Neural progenitor cell (in vitro differentiated cells): ENCODE measurements around the gene PRUNE1.

Experiments
- EZH2phosphoT487 ChIP-seq: fragments of 200-600 bp; sonication (generic); IDR thresholded peaks from 2 replicates; pipeline ENCODE4 v1.6.1; 2017; ENCODE audit warnings: antibody characterized with exemption
- TF ChIP-seq, protein P1 (sequence below): fragments of 200-600 bp; sonication (generic); IDR thresholded peaks from 2 replicates; pipeline ENCODE4 v1.5.1; 2017; ENCODE audit warnings: antibody characterized with exemption, mild to moderate bottlenecking

DNA sequence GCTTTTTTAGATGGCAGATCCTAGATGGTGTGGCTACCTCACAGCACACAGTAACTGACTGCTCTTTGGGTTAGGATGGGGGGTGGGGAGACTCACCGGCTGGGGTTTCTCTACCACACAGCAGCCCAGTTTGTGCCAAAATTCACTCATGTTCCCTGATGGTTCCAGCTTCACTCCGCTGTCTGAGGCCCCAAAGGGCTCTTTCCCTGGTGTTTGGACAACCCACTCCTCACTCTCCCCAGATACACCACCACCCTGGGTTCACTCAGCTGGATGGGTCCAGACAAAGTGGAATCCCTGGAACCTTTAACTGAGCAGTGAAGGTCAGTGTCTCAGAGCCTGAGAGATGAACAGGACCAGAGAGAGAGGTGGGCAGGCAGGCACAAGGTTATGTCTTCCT is 47.3 kb downstream of the PRUNE1 start:
- no peak for TF ChIP-seq EZH2phosphoT487
- TF ChIP-seq, protein P1, sequence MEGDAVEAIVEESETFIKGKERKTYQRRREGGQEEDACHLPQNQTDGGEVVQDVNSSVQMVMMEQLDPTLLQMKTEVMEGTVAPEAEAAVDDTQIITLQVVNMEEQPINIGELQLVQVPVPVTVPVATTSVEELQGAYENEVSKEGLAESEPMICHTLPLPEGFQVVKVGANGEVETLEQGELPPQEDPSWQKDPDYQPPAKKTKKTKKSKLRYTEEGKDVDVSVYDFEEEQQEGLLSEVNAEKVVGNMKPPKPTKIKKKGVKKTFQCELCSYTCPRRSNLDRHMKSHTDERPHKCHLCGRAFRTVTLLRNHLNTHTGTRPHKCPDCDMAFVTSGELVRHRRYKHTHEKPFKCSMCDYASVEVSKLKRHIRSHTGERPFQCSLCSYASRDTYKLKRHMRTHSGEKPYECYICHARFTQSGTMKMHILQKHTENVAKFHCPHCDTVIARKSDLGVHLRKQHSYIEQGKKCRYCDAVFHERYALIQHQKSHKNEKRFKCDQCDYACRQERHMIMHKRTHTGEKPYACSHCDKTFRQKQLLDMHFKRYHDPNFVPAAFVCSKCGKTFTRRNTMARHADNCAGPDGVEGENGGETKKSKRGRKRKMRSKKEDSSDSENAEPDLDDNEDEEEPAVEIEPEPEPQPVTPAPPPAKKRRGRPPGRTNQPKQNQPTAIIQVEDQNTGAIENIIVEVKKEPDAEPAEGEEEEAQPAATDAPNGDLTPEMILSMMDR = no peak
